ENCODE results near the gene C17orf78.
"Not testable (repeated sequence)": the region's sequence is repeated elsewhere in the genome, so short reads cannot be mapped to it uniquely, and the experiment has no call there.

Gene C17orf78

DNA sequence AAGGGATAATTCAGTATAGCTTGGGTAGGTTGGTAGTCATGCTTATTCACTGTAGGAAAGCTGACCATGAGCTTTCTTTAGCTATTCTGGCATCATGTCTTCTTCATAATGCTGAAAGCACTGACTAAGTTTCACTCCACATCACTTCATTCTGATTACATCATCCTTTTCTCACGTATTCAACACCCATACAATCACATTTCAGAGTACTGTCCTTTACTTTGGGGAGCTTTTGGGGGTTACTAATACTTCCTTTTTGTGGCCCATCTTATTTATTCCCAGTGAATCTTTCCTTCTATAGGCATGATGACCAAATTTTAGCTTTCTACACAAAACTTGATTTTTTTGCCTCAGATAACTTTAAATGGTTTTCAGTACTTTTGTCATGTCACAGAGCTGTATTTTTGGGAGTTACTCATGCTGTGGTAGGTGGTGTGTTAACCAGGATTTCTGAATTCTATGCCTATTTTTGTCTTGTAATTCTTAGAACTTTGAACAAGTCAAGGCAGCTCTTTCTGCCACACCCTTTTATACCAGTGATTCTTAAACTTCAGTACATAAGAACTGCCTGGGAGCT is 54.4 kb downstream of the C17orf78 start:
- no peak for DNase-seq (ENCODE audit: low read depth in 4 of 4, low spot score in 1 of 4)

DNA sequence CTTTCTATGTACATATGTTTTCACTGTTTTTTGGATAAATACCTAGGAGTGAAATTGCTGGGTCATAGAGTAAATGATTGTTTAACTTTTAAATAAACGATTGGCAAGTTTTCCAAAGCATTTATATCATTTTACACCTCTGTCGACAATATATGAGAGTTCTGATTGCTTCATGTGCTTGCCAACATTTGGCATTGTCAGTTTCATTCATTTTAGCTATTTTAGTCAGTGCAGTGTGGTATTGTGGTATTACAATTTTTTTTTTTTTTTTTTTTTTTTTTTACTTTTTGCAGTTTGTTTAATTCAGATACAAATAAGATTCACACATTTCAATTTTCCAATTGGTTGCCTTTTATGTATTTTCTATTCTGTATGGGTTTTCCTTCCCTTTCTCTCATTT is 56.9 kb downstream of the C17orf78 start:
- no peak for DNase-seq (ENCODE audit: low read depth in 4 of 4, low spot score in 1 of 4)

DNA sequence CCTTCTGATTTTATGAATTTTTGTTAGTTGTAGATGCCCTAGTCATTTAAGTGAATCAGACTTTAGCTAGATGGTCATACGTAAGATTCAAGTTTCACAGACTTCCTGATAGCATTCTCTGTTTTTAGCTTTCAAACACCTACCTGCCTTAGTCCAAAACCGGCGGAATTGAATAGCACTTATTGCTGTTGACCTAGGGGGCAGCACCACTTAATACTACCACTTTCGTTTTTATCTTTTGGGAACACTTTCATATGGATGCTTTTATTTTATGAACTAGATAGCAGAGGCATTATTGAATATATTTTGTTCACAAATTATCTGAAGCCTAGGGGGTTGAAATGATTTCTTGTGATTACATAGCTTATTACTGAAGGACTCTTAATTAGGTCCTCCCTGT is 62.4 kb downstream of the C17orf78 start:
- DNase-seq (ENCODE audit: low read depth in 4 of 4, low spot score in 1 of 4) = no peak

DNA sequence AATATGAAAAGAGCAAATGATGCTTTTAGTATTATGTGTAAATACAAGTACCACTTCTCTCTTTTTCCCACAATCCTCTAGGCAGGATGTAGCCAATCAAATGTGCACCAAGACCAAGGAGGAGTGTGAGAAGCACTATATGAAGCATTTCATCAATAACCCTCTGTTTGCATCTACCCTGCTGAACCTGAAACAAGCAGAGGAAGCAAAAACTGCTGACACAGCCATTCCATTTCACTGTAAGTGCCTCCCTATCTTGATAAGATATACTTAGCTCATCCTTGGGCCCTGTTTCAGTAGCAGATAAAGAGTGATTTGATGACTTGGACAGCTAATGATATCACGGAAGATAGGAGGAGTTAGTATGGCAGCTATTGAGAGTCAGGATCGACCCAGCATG is 64.6 kb downstream of the C17orf78 start:
- DNase-seq (ENCODE audit: low read depth in 4 of 4, low spot score in 1 of 4) = no peak

DNA sequence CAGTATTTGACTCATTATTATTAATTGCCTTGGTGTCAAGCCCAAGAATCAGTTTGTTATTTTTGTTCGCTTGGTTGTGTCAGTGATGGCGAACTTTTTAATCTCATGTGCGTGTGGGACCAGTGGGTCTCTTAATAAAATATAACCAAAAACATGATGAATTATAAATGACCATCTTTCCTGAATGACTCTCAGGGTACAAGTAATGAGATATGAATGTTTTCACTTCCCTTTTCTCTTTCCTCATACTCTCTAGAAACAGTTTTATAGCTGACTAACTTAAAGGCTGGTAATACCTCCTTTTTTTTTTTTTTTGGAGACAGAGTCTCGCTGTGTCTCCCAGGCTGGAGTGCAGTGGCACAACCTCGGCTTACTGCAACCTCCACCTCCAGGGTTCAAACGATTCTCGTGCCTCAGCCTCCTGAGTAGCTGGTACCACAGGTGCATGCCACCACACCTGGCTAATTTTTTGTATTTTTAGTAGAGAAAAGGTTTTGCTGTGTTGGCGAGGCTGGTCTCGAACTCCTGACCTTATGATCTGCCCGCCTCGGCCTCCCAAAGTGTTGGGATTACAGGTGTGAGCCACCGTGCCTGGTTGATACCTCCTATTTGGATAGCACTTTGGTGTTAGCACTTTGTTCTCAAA is 65.7 kb downstream of the C17orf78 start:
- DNase-seq (ENCODE audit: low read depth in 4 of 4, low spot score in 1 of 4) = not testable (repeated sequence)
